WI38 (cell line): ENCODE data around the gene UFC1.

Source experiments
- H3K4me3 ChIP-seq: 2 replicates; pipeline ENCODE4 v1.5.1; 2011; ENCODE audit warnings: low read depth, mild to moderate bottlenecking, control low read depth, low read length
- TF ChIP-seq, protein P1 (sequence below): IDR thresholded peaks from 2 replicates; pipeline ENCODE4 v1.5.1; 2012; ENCODE audit warnings: low read depth, mild to moderate bottlenecking, control low read depth, low read length

The UFC1 gene

GRCh38 chr1:161177112-161177935 is 23.5 kb downstream of the UFC1 start, which contains the start of gene B4GALT3:
B4GALT3 (minus strand) TSS chr1:161177507; CDS start chr1:161176060, 1,447 bp downstream.
- TF ChIP-seq, protein P1, sequence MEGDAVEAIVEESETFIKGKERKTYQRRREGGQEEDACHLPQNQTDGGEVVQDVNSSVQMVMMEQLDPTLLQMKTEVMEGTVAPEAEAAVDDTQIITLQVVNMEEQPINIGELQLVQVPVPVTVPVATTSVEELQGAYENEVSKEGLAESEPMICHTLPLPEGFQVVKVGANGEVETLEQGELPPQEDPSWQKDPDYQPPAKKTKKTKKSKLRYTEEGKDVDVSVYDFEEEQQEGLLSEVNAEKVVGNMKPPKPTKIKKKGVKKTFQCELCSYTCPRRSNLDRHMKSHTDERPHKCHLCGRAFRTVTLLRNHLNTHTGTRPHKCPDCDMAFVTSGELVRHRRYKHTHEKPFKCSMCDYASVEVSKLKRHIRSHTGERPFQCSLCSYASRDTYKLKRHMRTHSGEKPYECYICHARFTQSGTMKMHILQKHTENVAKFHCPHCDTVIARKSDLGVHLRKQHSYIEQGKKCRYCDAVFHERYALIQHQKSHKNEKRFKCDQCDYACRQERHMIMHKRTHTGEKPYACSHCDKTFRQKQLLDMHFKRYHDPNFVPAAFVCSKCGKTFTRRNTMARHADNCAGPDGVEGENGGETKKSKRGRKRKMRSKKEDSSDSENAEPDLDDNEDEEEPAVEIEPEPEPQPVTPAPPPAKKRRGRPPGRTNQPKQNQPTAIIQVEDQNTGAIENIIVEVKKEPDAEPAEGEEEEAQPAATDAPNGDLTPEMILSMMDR: no peak
- H3K4me3 ChIP-seq: peak within 1 kb of the TSS; percentile 88

GRCh38 chr1:161177936-161178244 is 24.1 kb downstream of the UFC1 start:
- no peak overlapping the region for H3K4me3 ChIP-seq
- TF ChIP-seq, protein P1: no peak

GRCh38 chr1:161179698-161180097 is 25.9 kb downstream of the UFC1 start:
- no peak overlapping the region for H3K4me3 ChIP-seq
- TF ChIP-seq, protein P1: no peak

DNA sequence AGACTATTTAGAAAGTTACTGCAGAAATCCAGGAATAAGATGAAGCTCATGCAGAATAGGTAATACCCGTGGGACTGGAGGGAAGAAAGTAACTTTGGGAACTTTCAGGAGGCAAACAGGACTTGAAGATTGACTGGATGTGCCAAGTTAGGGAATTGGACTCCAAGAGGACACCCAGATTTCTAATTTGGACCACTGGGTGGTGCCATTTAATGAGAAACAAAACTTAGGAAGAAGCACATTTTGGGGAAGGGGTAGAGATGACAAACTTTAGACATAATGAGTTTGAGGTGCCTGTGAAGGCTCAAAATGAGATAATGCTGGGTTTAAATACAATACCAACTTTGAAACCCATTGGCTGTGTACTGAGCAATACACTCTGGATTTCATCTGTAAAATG is 26.9 kb downstream of the UFC1 start:
- TF ChIP-seq, protein P1: no peak
- H3K4me3 ChIP-seq: no peak overlapping the region

DNA sequence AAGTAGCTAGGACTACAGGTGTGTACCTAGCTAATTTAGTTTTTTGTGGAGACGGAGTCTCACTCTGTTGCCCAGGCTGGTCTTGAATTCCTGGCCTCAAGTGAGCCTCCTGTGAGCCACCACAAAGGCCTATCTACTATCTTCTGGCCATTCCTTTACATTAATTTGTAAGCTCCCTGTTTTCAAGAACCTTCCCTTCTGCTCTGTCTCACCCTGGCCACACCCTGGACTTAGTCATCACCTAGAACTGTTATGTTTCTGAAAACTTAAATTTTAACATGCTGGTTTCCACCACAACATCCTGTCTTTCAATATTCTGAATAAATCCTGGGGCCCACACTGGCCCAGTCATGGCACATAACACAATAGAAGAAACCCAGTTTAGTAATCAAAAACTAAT is 28.4 kb downstream of the UFC1 start:
- TF ChIP-seq, protein P1: no peak

GRCh38 chr1:161185282-161185682 is 31.5 kb downstream of the UFC1 start:
- no peak overlapping the region for H3K4me3 ChIP-seq

More for the DNA sequence above, 28.4 kb downstream of the UFC1 start:
- H3K4me3 ChIP-seq: no peak overlapping the region

More at GRCh38 chr1:161185282-161185682, 31.5 kb downstream of the UFC1 start:
- TF ChIP-seq, protein P1: no peak
